ENCODE results near the gene RYR2.

Gene RYR2

DNA sequence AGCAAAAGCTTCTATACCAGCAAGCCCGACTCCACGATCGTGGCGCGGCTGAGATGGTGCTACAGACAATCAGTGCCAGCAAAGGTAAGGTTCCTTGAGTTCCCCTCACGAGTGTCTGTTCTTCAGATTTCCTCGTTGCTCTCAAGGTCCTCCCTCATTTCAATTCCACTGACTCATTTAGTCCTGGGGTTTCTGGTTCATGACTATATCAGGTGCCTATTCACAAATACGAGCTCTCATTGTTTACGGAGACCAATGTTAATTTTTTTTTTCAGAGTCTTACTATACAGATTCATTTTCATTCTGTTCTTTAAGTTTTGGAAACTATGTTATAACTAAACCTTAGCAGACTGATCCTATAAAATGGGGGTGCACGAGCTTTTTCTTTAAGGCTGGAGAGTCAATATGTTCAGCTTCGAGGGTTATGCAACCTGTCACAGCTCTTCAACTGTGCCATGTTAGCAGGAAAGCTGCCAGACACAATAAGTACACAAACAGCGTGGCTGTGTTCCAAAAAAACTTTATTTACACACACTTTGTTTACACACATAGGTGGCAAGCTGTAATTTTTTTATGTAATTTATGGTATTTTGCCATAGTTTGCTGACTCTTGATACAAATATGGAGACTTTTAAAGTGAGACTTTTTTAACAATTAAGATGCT lies 714.5 kb downstream of the RYR2 start:
- TF ChIP-seq, protein P1, sequence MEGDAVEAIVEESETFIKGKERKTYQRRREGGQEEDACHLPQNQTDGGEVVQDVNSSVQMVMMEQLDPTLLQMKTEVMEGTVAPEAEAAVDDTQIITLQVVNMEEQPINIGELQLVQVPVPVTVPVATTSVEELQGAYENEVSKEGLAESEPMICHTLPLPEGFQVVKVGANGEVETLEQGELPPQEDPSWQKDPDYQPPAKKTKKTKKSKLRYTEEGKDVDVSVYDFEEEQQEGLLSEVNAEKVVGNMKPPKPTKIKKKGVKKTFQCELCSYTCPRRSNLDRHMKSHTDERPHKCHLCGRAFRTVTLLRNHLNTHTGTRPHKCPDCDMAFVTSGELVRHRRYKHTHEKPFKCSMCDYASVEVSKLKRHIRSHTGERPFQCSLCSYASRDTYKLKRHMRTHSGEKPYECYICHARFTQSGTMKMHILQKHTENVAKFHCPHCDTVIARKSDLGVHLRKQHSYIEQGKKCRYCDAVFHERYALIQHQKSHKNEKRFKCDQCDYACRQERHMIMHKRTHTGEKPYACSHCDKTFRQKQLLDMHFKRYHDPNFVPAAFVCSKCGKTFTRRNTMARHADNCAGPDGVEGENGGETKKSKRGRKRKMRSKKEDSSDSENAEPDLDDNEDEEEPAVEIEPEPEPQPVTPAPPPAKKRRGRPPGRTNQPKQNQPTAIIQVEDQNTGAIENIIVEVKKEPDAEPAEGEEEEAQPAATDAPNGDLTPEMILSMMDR (IDR thresholded peaks at IDR 0.05) = no peak

- TF ChIP-seq, protein P1 (IDR thresholded peaks at IDR 0.05) = no peak
These were observed 717.4 kb downstream of the RYR2 start for GRCh38 chr1:237759377-237759776.

GRCh38 chr1:237760951-237761350 lies 719.0 kb downstream of the RYR2 start:
- TF ChIP-seq, protein P1 (IDR thresholded peaks at IDR 0.05) = no peak

GRCh38 chr1:237763137-237763536 lies 721.2 kb downstream of the RYR2 start:
- TF ChIP-seq, protein P1 (IDR thresholded peaks at IDR 0.05) = no peak

- TF ChIP-seq, protein P1 (IDR thresholded peaks at IDR 0.05) = no peak
These were observed 721.8 kb downstream of the RYR2 start for GRCh38 chr1:237763751-237764150.

GRCh38 chr1:237769916-237770315 lies 727.9 kb downstream of the RYR2 start:
- TF ChIP-seq, protein P1 (IDR thresholded peaks at IDR 0.05) = no peak

DNA sequence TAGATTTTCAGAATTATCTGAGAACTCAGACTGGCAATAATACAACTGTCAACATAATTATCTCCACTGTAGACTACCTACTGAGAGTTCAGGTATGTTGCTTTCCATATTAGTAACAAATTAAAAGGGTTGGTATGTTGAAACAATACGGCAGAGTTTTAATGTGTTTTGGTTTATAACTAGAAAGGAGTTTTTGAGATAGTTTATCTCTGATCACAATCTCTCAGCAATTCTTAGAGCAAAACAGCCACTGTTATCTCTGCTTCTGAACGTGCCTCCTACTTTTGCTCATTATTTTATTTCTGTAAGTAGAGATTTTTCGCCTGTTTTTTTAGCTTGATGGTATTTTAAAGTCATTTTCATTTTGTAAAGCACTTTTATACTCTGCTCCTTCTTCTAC lies 730.0 kb downstream of the RYR2 start:
- TF ChIP-seq, protein P1 (IDR thresholded peaks at IDR 0.05) = no peak

DNA sequence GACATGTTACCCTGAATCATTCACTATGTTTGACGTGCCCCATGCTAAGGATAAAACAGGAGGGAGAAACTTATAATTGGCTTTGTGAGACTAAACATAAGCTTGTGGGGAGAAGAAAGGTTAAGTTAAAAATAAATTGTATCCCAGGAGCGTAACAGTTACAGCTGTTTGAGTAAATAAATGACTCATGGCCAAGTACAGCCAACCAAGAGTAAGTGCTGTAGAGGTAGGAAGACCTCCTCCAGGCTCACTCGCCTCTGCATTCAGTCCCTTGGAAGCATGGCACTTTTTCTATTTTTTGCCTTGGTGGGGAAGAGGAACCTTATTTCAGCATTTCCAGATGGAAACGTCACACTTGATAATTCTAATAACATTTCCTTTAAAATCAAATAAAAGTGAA lies 732.3 kb downstream of the RYR2 start:
- TF ChIP-seq, protein P1 (IDR thresholded peaks at IDR 0.05) = no peak
